Transverse colon (tissue), 4 donors: ENCODE data around the gene ZFHX3. TPM values are rescaled to one million over a fixed set of nuclear protein-coding genes. Genes with fewer than 3 reads are reported as not detected.
A peak's percentile ranks its signal among the peaks of the same experiment; 100 is the strongest.

Source experiments
- DNase-seq: peaks from one replicate; pipeline ENCODE4 v3.0.0-alpha.2; 2019
- H3K27ac ChIP-seq, 4 donors: fragments of 200-600 bp; sonication (generic); 2 replicates each; pipeline ENCODE4 v1.5.1; 2016 to 2018; ENCODE audit warnings: inconsistent platforms in 4 of 4
- H3K27me3 ChIP-seq: fragments of 200-600 bp; sonication (generic); 2 replicates; pipeline ENCODE4 v1.5.1; 2017; ENCODE audit warnings: inconsistent platforms
- H3K36me3 ChIP-seq, 4 donors: fragments of 200-600 bp; sonication (generic); 2 replicates each; pipeline ENCODE4 v1.5.1; 2017 to 2019; ENCODE audit warnings: inconsistent platforms in 4 of 4
- H3K4me1 ChIP-seq, 4 donors: fragments of 200-600 bp; sonication (generic); 2 replicates each; pipeline ENCODE4 v1.5.1; 2017 to 2020; ENCODE audit warnings: inconsistent platforms in 4 of 4
- H3K4me3 ChIP-seq, 4 donors: fragments of 200-600 bp; sonication (generic); 1 replicate in 1 of 4; 2 replicates in 3 of 4; pipeline versions ENCODE4 v1.5.1 to v1.6.1; 2017 to 2019; ENCODE audit warnings: inconsistent platforms in 4 of 4
- H3K9me3 ChIP-seq, 2 donors: fragments of 200-600 bp; sonication (generic); 2 replicates each; pipeline ENCODE4 v1.5.1; 2017 to 2019; ENCODE audit warnings: inconsistent platforms in 2 of 2
- EP300 ChIP-seq: sonication (generic); formaldehyde crosslinking; IDR thresholded peaks from one replicate; pipeline ENCODE4 v1.6.1; 2017; ENCODE audit warnings: antibody characterized with exemption, low read depth
- POLR2A ChIP-seq: fragments of 450-650 bp; IDR thresholded peaks from one replicate; pipeline ENCODE4 v1.6.1; 2016; ENCODE audit warnings: antibody characterized with exemption, mild to moderate bottlenecking, moderate library complexity
- POLR2AphosphoS5 ChIP-seq, 3 donors: sonication (generic); formaldehyde crosslinking; IDR thresholded peaks; one replicate each; pipeline ENCODE4 v1.6.1; 2016; ENCODE audit warnings: antibody characterized with exemption in 3 of 3
- WGBS, 2 donors: methylation state at CpG; one replicate each; pipeline ENCODE4 v1.1.5; 2018; ENCODE audit warnings: low coverage in 1 of 2; 5-methylcytosine and 5-hydroxymethylcytosine counted together
- in situ Hi-C, 4 donors: fragments of 200-750 bp; cut with MboI; loops; one replicate each; pipeline versions ENCODE4 v1.15.0 to v1.15.1; 2017; ENCODE audit warnings: low sequenced_read_pairs in 3 of 4, low pct_ligation_motif_present in 1 of 4, low pct_unique_long_range_greater_than_20kb in 1 of 4
- intact Hi-C: fragments of 100-400 bp; cut with DNase I; formaldehyde crosslinking; loops from one replicate; pipeline ENCODE4 v1.15.1; 2023; ENCODE audit warnings: low total_unique reads
- total RNA-seq, 4 donors: library from RNA; depleted of rRNA; stranded (reverse); fragments of >200 nt; gene quantifications; one replicate each; pipeline ENCODE4 v1.1.0, GENCODE V29; 2016
- TF ChIP-seq, protein P1 (sequence below), 5 experiments: fragments of 200-600 bp in 3 of 5; fragments of 450-650 bp in 2 of 5; sonication (generic) in 3 of 5; IDR thresholded peaks; 1 replicate in 2 of 5; 2 replicates in 3 of 5; pipeline ENCODE4 v1.5.1; 2016 to 2017; ENCODE audit warnings: antibody characterized with exemption in 5 of 5, inconsistent platforms in 3 of 5, mild to moderate bottlenecking in 2 of 5, moderate library complexity in 1 of 5

Gene ZFHX3
- total RNA-seq, 4 donors from 2014 or later: 12.3 to 23.7 (median 15.3) TPM

DNA sequence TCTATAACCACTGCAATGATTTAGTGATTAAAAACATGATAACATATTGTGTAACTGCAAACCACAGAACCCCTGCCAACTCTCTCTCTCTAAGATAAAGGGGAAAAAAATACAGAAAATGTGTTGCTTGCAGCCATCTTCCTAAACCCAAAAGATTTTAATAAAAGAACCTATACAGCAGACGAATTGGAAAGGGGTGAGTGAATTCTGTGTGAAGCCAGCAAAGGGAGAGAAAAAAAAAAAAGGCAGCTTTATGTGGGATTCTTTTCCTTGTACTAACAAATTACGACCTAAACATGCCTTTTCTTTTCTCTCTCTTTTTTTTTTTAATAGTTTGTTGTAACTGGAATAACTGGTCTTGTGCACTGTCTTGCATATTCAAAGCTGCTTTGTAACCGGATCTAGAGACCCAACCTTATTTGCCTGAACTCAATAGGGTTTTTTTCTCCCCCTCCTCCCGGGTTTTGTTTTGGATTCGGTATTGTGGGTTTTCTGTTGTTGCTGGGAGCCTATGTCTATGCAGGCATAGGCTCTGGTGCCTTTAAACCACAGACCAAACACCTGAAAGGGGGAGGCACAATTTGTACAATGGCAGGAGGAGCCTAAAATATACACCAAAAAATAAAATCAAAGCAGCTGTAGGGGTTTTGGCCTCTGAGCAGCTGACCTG lies 7.0 kb upstream of the ZFHX3 start:
- H3K27ac ChIP-seq: peak overlapping the region; percentile 92 to 96 (median 96)
- TF ChIP-seq, protein P1, sequence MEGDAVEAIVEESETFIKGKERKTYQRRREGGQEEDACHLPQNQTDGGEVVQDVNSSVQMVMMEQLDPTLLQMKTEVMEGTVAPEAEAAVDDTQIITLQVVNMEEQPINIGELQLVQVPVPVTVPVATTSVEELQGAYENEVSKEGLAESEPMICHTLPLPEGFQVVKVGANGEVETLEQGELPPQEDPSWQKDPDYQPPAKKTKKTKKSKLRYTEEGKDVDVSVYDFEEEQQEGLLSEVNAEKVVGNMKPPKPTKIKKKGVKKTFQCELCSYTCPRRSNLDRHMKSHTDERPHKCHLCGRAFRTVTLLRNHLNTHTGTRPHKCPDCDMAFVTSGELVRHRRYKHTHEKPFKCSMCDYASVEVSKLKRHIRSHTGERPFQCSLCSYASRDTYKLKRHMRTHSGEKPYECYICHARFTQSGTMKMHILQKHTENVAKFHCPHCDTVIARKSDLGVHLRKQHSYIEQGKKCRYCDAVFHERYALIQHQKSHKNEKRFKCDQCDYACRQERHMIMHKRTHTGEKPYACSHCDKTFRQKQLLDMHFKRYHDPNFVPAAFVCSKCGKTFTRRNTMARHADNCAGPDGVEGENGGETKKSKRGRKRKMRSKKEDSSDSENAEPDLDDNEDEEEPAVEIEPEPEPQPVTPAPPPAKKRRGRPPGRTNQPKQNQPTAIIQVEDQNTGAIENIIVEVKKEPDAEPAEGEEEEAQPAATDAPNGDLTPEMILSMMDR (IDR thresholded peaks at IDR 0.05): no peak
- TF ChIP-seq POLR2AphosphoS5 (IDR thresholded peaks at IDR 0.05): no peak
- TF ChIP-seq EP300: no peak
- TF ChIP-seq POLR2A: no peak
- H3K27me3 ChIP-seq: no peaks in the 10 kb centered on the region
- 6 to 15% methylated on average over 3 to 5 of the region's 5 CpGs for WGBS, 2 donors
- H3K4me3 ChIP-seq: peak overlapping the region in 3 of 4 donors; percentile 10 to 96 (median 18)
- no peaks in the 10 kb centered on the region for H3K9me3 ChIP-seq
- in situ Hi-C loops (loop anchor here in 3 of 4 donors (25.0 kb wide), 2 partner anchors 218 to 393 kb away; no protein-coding TSS in a partner anchor), intact Hi-C loops (no loop called here)
- no peak for DNase-seq
- H3K36me3 ChIP-seq: no peaks in the 10 kb centered on the region
- H3K4me1 ChIP-seq: peaks cover 32 to 76% (median 66%) of the 10 kb centered on the region in 4 donors

DNA sequence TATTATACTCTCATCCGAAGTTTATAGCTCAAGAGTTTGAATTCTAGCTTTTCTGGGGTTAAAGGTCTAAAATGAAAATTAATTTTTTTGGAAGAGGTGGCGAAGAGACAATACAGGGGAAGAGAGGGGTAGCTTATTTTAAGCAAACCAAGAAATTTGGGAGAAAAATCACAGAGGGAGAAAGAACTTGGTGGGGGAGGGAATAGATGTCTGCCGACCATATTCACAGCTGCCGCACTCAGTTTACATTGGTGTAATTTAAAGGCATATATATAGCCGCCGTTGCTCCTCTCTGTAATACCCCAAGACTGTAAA lies 6.5 kb upstream of the ZFHX3 start:
- WGBS, 2 donors: 13 to 16% methylated on average over 6 of the region's 6 CpGs
- Histone ChIP-seq H3K4me3 (peak overlapping the region in 1 of 4 donors; percentile 1), H3K27me3 (no peaks in the 10 kb centered on the region), H3K27ac (peak overlapping the region; percentile 92 to 96 (median 96)), H3K9me3 (no peaks in the 10 kb centered on the region), H3K4me1 (peaks cover 37 to 76% (median 67%) of the 10 kb centered on the region in 4 donors), H3K36me3 (no peaks in the 10 kb centered on the region)
- TF ChIP-seq EP300 (no peak), POLR2AphosphoS5 (IDR thresholded peaks at IDR 0.05) (no peak), POLR2A (no peak)
- TF ChIP-seq, protein P1 (IDR thresholded peaks at IDR 0.05): no peak
- intact Hi-C loops (no loop called here), in situ Hi-C loops (loop anchor here in 3 of 4 donors (25.0 kb wide), 2 partner anchors 217 to 392 kb away; no protein-coding TSS in a partner anchor)
- DNase-seq: no peak

DNA sequence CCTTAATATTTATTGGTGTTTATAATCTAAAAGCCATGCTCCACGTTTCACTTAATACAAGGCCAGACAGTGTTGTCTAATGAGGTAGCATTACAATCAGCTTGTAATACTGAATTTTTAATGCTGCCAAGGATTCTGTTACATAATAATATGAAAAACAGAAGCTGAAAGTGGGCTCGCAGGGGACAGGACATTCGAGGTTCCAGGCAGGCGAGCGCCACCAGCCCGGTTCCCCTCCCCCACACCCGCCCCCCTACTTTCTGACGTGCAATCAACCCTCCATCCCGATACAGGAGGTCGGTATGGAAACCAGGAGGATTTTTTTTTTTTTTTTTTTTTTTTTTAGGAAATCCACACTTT lies 6.2 kb upstream of the ZFHX3 start:
- Histone ChIP-seq H3K27me3 (no peaks in the 10 kb centered on the region), H3K4me1 (peaks cover 40 to 77% (median 68%) of the 10 kb centered on the region in 4 donors), H3K36me3 (no peaks in the 10 kb centered on the region), H3K27ac (peak overlapping the region; percentile 92 to 96 (median 96)), H3K4me3 (peak overlapping the region in 1 of 4 donors; percentile 1), H3K9me3 (no peaks in the 10 kb centered on the region)
- TF ChIP-seq, protein P1 (IDR thresholded peaks at IDR 0.05): no peak
- TF ChIP-seq POLR2A: no peak
- TF ChIP-seq POLR2AphosphoS5 (IDR thresholded peaks at IDR 0.05): no peak
- no peak for TF ChIP-seq EP300
- intact Hi-C loops (no loop called here), in situ Hi-C loops (loop anchor here in 3 of 4 donors (25.0 kb wide), 2 partner anchors 217 to 392 kb away; no protein-coding TSS in a partner anchor)
- WGBS, 2 donors: 27 to 30% methylated on average over 7 to 10 of the region's 10 CpGs
- no peak for DNase-seq

GRCh38 chr16:73053364-73054124 lies 5.6 kb upstream of the ZFHX3 start:
- in situ Hi-C loops: loop anchor here in 3 of 4 donors (25.0 kb wide), 2 partner anchors 216 to 391 kb away; no protein-coding TSS in a partner anchor
- WGBS, 2 donors: 35 to 44% methylated on average over 5 to 16 of the region's 16 CpGs
- no peak for DNase-seq
- Histone ChIP-seq H3K4me1 (peaks cover 46 to 83% (median 74%) of the 10 kb centered on the region in 4 donors), H3K9me3 (no peaks in the 10 kb centered on the region), H3K4me3 (peak overlapping the region in 1 of 4 donors; percentile 13), H3K27me3 (no peaks in the 10 kb centered on the region), H3K36me3 (no peaks in the 10 kb centered on the region), H3K27ac (peak overlapping the region; percentile 92 to 96 (median 96))
- intact Hi-C loops: no loop called here
- TF ChIP-seq POLR2A: no peak
